HAP-1 (cell line): ENCODE data around the gene BIK.
A peak's percentile ranks its signal among the peaks of the same experiment; 100 is the strongest.
"Not testable (repeated sequence)": the region's sequence is repeated elsewhere in the genome, so short reads cannot be mapped to it uniquely, and the experiment has no call there.

Experiments
- DNase-seq, 2 experiments: peaks; one replicate each; pipeline ENCODE4 v3.0.0-alpha.2; 2016 to 2020; ENCODE audit warnings: low spot score in 2 of 2
- H3K27me3 ChIP-seq: fragments of 250-450 bp; sonication (Bioruptor Pico); 2 replicates; pipeline ENCODE4 v1.5.1; 2020; ENCODE audit warnings: low read depth, mild to moderate bottlenecking, moderate library complexity
- H3K36me3 ChIP-seq: fragments of 250-450 bp; sonication (Bioruptor Pico); replicated peaks from 2 replicates; pipeline ENCODE4 v1.5.1; 2020; ENCODE audit warnings: mild to moderate bottlenecking
- H3K4me1 ChIP-seq: fragments of 250-450 bp; sonication (Bioruptor Pico); 2 replicates; pipeline ENCODE4 v1.5.1; 2020; ENCODE audit warnings: mild to moderate bottlenecking
- H3K4me3 ChIP-seq: fragments of 250-450 bp; sonication (Bioruptor Pico); 2 replicates; pipeline ENCODE4 v1.5.1; 2020; ENCODE audit warnings: mild to moderate bottlenecking, moderate library complexity
- H3K9me3 ChIP-seq: fragments of 250-450 bp; sonication (Bioruptor Pico); 2 replicates; pipeline ENCODE4 v1.5.1; 2020; ENCODE audit warnings: mild to moderate bottlenecking, moderate library complexity
- in situ Hi-C: fragments of 300-500 bp; cut with MboI; formaldehyde crosslinking; loops from 3 replicates; pipeline ENCODE4 v1.14.3; 2020; ENCODE audit warnings: low sequenced_read_pairs, inconsistent platforms, mixed read lengths

Gene BIK

GRCh38 chr22:43134553-43134952, 24.0 kb downstream of the BIK start:
- no peak for DNase-seq
- Histone ChIP-seq H3K4me1 (no peaks in the 10 kb centered on the region), H3K36me3 (peaks cover 67% of the 10 kb centered on the region), H3K4me3 (no peak overlapping the region), H3K9me3 (no peaks in the 10 kb centered on the region), H3K27me3 (no peaks in the 10 kb centered on the region)
- in situ Hi-C loops, result no loop called here

- H3K36me3 ChIP-seq, result peaks cover 77% of the 10 kb centered on the region
- in situ Hi-C loops, result no loop called here
These were observed 25.0 kb downstream of the BIK start for GRCh38 chr22:43135565-43135964.

GRCh38 chr22:43136255-43136654, 25.7 kb downstream of the BIK start:
- peak; percentile 21 to 69 for DNase-seq
- H3K4me3 ChIP-seq, result no peak overlapping the region
- H3K4me1 ChIP-seq, result no peaks in the 10 kb centered on the region

More at GRCh38 chr22:43135565-43135964, 25.0 kb downstream of the BIK start:
- Histone ChIP-seq H3K27me3 (no peaks in the 10 kb centered on the region), H3K4me1 (no peaks in the 10 kb centered on the region), H3K4me3 (no peak overlapping the region), H3K9me3 (no peaks in the 10 kb centered on the region)
- no peak for DNase-seq

GRCh38 chr22:43136801-43137200, 26.3 kb downstream of the BIK start:
- in situ Hi-C loops, result no loop called here
- no peak overlapping the region for H3K4me3 ChIP-seq
- peaks cover under 1% of the 10 kb centered on the region for H3K4me1 ChIP-seq
- H3K27me3 ChIP-seq, result no peaks in the 10 kb centered on the region
- H3K36me3 ChIP-seq, result peaks cover 76% of the 10 kb centered on the region
- no peaks in the 10 kb centered on the region for H3K9me3 ChIP-seq
- no peak for DNase-seq

More at GRCh38 chr22:43136255-43136654, 25.7 kb downstream of the BIK start:
- no peaks in the 10 kb centered on the region for H3K27me3 ChIP-seq
- no peaks in the 10 kb centered on the region for H3K9me3 ChIP-seq
- H3K36me3 ChIP-seq, result peaks cover 81% of the 10 kb centered on the region
- in situ Hi-C loops, result no loop called here

GRCh38 chr22:43142880-43143562, 32.5 kb downstream of the BIK start, which contains the start of gene MCAT:
TSS of gene MCAT (minus strand) at chr22:43143398. CDS start at chr22:43143348, 50 bp downstream.
- peaks cover 9% of the 10 kb centered on the region for H3K4me1 ChIP-seq
- H3K4me3 ChIP-seq, result peak within 1 kb of the TSS; percentile 78
- peak; percentile 78 to 89 for DNase-seq
- H3K9me3 ChIP-seq, result no peaks in the 10 kb centered on the region
- in situ Hi-C loops, result no loop called here
- no peaks in the 10 kb centered on the region for H3K27me3 ChIP-seq
- peaks cover 31% of the 10 kb centered on the region for H3K36me3 ChIP-seq

- Histone ChIP-seq H3K4me3 (no peak overlapping the region), H3K36me3 (peaks cover 14% of the 10 kb centered on the region), H3K4me1 (peaks cover 9% of the 10 kb centered on the region), H3K27me3 (no peaks in the 10 kb centered on the region), H3K9me3 (no peaks in the 10 kb centered on the region)
- in situ Hi-C loops, result no loop called here
- DNase-seq, result no peak
These were observed 34.4 kb downstream of the BIK start for GRCh38 chr22:43144949-43145348.

- H3K4me1 ChIP-seq, H3K4me3 ChIP-seq, H3K27me3 ChIP-seq, H3K9me3 ChIP-seq, H3K36me3 ChIP-seq, DNase-seq, in situ Hi-C loops: not testable (repeated sequence)
These were observed 34.8 kb downstream of the BIK start for GRCh38 chr22:43145371-43145770.

- H3K4me3 ChIP-seq, H3K36me3 ChIP-seq, DNase-seq, H3K27me3 ChIP-seq, in situ Hi-C loops, H3K9me3 ChIP-seq: not testable (repeated sequence)
- peaks cover 12% of the 10 kb centered on the region for H3K4me1 ChIP-seq
These were observed 35.8 kb downstream of the BIK start for GRCh38 chr22:43146332-43146731.

GRCh38 chr22:43147821-43148220, 37.3 kb downstream of the BIK start:
- H3K4me1 ChIP-seq, result peaks cover 17% of the 10 kb centered on the region
- H3K4me3 ChIP-seq, result no peak overlapping the region
- in situ Hi-C loops, result no loop called here
- H3K27me3 ChIP-seq, result no peaks in the 10 kb centered on the region
- H3K9me3 ChIP-seq, result no peaks in the 10 kb centered on the region
- no peak for DNase-seq
- no peaks in the 10 kb centered on the region for H3K36me3 ChIP-seq

GRCh38 chr22:43148581-43148980, 38.0 kb downstream of the BIK start:
- Histone ChIP-seq H3K36me3 (no peaks in the 10 kb centered on the region), H3K4me1 (peaks cover 14% of the 10 kb centered on the region), H3K9me3 (no peaks in the 10 kb centered on the region), H3K4me3 (no peak overlapping the region), H3K27me3 (no peaks in the 10 kb centered on the region)
- no peak for DNase-seq
- in situ Hi-C loops, result no loop called here

- no peak for DNase-seq
- no peaks in the 10 kb centered on the region for H3K9me3 ChIP-seq
- in situ Hi-C loops, result no loop called here
- H3K27me3 ChIP-seq, result no peaks in the 10 kb centered on the region
- peaks cover 13% of the 10 kb centered on the region for H3K4me1 ChIP-seq
- H3K4me3 ChIP-seq, result peak overlapping the region; percentile 58
- H3K36me3 ChIP-seq, result no peaks in the 10 kb centered on the region
These were observed 40.2 kb downstream of the BIK start for GRCh38 chr22:43150731-43151206.

- H3K27me3 ChIP-seq, result no peaks in the 10 kb centered on the region
- H3K4me1 ChIP-seq, result peaks cover 13% of the 10 kb centered on the region
- in situ Hi-C loops, result no loop called here
- DNase-seq, result peak; percentile 29 to 78
- H3K36me3 ChIP-seq, result 0 out of 2 replicates have a peak, but pooled peaks cover 3% of the 10 kb centered on the region
- H3K9me3 ChIP-seq, result no peaks in the 10 kb centered on the region
- H3K4me3 ChIP-seq, result peak within 1 kb of the TSS; percentile 58
These were observed 40.9 kb downstream of the BIK start, which contains the start of gene TSPO for GRCh38 chr22:43151251-43152002. TSS of gene TSPO (plus strand) at chr22:43151559. CDS start at chr22:43159239, 7,680 bp downstream.

- in situ Hi-C loops, result no loop called here
- Histone ChIP-seq H3K9me3 (no peaks in the 10 kb centered on the region), H3K27me3 (no peaks in the 10 kb centered on the region), H3K4me3 (peak overlapping the region; percentile 58), H3K4me1 (peaks cover 13% of the 10 kb centered on the region), H3K36me3 (0 out of 2 replicates have a peak, but pooled peaks cover 3% of the 10 kb centered on the region)
- no peak for DNase-seq
These were observed 41.4 kb downstream of the BIK start for GRCh38 chr22:43152003-43152356.
